Activated CD4-positive, alpha-beta T cell treated with anti-CD3 and anti-CD28 coated beads, Interleukin-10, Interleukin-2, amounts not matched to agents 100 ng/mL and 50 ng/mL, durations not matched to agents 16 hours and 8 hours (primary cell): ENCODE results near the gene SC5D.
A peak's percentile ranks its signal among the peaks of the same experiment; 100 is the strongest.

ENCODE experiments used
- DNase-seq: peaks from one replicate; pipeline ENCODE4 v3.0.0-alpha.2; 2020

SC5D gene

GRCh38 chr11:121292495-121293287, at the start of gene SC5D:
SC5D (plus strand) TSS chr11:121292771; CDS start chr11:121303376, 10,605 bp downstream.
- DNase-seq = peak; percentile 96

GRCh38 chr11:121244884-121245283, 47.7 kb upstream of the SC5D start:
- no peak for DNase-seq

GRCh38 chr11:121246021-121246768, 46.4 kb upstream of the SC5D start:
- DNase-seq = no peak

- no peak for DNase-seq
These were observed 45.9 kb upstream of the SC5D start for GRCh38 chr11:121246769-121247035.

- DNase-seq = no peak
These were observed 44.1 kb upstream of the SC5D start for GRCh38 chr11:121248496-121248895.

GRCh38 chr11:121249039-121249663, 43.4 kb upstream of the SC5D start:
- DNase-seq = peak; percentile 47

DNA sequence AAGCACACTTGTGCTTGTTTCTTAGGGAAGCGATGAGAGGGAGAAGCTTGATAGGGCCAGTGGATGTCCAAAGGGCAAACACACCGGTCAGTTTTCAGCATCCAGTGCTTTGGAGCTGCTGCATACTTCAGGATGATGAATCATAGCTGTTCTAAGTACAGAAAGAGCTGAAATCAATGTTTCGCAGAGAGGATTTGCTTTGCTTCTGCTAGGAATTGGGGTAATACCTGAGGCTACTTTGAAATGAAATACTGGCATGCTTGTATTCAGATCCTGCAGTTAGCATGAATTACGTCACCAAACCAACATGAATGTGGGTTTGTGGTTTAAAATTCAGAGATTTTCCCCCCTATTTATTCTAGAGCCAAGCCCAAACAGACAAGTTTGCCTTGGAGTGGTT, 41.7 kb upstream of the SC5D start:
- DNase-seq = no peak

DNA sequence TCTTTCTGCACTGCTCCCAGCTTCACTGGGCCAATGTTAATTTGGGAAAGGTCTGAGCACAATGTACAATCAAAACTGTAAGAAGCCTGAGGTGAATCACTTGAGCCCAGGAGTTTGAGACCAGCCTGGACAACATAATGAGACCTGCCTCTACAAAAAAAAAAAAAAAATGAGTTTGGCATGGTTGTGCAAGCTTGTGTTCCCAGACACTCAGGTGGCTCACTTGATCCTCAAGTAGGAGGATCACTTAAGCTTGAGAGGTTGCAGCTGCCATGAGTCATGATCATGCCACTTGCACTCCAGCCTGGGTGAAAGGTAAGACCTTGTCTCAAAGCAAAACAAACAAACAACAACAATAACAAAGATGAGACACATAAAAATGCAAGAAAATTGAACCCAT, 38.6 kb upstream of the SC5D start:
- no peak for DNase-seq

GRCh38 chr11:121254756-121255155, 37.8 kb upstream of the SC5D start:
- DNase-seq = no peak

DNA sequence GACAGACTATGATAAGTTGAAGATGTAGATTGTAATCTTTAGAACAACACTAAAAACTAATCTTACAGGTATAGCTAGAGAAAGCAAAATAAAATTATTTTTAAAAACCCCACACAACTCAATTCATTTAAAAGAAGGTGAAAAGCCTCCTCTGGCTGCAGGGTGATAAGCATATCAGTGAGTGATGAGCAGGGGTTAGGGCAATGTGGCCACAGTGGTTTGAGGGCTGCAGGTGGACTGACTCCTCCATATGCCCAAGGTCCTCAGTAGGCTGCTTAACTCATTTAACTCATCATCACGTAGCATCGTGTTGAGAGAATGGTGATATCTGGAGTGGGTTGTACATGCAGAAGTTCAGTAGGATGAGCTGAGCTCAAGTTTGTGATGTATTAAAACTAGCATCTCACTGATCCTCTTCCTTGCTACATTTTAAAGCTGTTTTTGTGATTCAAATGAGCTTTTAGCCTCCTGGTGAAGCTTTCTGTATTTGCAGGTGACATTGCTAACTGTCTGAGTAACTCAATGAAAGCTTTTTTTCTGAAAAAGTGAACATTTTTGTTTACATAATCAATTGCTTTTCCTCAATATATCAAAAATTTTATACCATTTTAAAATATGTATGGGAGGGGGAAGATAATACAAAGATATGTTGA, 37.0 kb upstream of the SC5D start:
- no peak for DNase-seq

GRCh38 chr11:121257289-121257688, 35.3 kb upstream of the SC5D start:
- DNase-seq = no peak

DNA sequence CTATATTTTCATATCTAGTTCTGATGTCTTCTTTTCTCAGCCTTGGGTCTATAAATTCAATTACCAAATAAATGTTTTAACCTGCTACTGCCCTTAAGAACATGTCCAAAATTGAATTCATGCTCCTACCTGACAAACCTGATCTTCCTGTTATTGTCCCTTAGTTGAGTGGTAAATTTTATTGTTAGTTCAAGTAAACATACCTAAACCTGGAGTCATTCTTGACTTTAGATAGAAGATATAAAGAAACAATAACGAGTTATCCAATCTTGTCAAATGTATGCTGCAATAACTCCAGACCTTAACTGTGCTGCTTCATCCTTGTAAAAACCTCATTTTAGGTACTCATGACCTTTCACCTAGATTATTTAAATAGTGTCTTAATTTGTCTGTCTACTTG, 34.6 kb upstream of the SC5D start:
- DNase-seq = no peak

DNA sequence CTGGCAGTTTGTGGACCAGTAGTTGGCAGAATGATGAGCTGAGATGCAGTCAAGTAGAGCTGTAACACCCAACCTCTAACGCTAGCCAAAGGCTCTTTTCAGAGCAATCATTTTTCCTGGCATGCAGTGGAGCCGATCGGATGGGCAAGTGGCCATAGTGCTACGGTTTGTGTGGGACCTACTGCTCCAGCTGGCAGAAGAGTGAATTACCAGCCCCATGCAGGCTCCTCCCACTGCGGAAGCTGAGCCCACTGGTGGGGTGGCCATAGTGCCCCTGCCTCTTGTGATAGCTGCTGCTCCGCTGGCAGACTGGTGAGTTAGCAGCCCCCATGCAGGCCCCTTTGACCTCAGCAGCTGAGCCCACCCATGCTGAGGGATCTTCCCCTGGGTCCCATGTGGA, 27.0 kb upstream of the SC5D start:
- no peak for DNase-seq

GRCh38 chr11:121268581-121268980, 24.0 kb upstream of the SC5D start:
- DNase-seq = no peak

- DNase-seq = no peak
These were observed 22.4 kb upstream of the SC5D start for GRCh38 chr11:121270001-121270678.

- no peak for DNase-seq
These were observed 18.1 kb upstream of the SC5D start for GRCh38 chr11:121274332-121274991.

GRCh38 chr11:121281698-121282097, 10.9 kb upstream of the SC5D start:
- no peak for DNase-seq

- DNase-seq = no peak
These were observed 10.2 kb upstream of the SC5D start for GRCh38 chr11:121282386-121282785.

- no peak for DNase-seq
These were observed 9.6 kb upstream of the SC5D start for GRCh38 chr11:121282886-121283502.

DNA sequence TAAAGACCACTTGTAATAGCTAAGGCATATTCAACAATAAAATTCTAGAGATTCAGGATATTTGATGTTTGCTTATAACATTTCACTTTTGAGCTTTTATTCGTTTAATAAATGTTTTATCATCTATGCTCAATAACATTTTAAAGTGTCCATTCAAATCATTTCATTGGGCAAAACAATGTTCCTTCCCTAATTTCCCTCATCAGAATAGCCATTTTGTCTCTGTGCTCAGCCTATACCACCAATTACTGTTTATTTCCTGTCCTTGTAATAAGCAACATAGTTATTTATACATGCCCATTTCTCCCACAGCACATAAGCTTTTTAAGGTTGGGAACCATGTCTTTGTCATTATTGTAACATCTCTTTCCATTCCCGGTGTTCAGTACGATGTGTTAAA, 1.3 kb upstream of the SC5D start:
- no peak for DNase-seq

- DNase-seq = no peak
These were observed 576 bp upstream of the SC5D start for GRCh38 chr11:121291896-121292494.

DNA sequence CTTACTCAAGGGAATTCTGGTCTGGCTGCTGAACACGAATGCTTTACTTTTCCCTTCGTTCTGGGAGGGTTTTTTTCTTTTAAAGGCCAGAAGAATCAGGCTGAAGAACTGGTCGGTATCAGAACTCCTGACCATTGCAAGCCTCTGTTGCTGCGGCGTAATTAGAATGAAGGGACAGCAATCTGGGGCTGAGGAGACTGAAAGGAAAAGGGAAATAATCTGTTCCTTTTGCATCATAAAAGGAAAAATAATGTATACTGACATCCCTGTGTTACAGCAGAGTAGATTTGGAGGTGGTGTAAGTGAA, 670 bp downstream of the SC5D start:
- no peak for DNase-seq
